HG02798 (cell line): ENCODE data around the gene ADK.
"Not testable (repeated sequence)": the region's sequence is repeated elsewhere in the genome, so short reads cannot be mapped to it uniquely, and the experiment has no call there.

ENCODE experiments used
- ATAC-seq: cut with Tn5 transposase; IDR thresholded peaks from one replicate; pipeline ENCODE4 v1.9.1; 2021; ENCODE audit warnings: mild to moderate bottlenecking; ENCODE audit not compliant: unreplicated experiment, poor library complexity

The ADK gene

GRCh38 chr10:74292871-74293427 lies 141.9 kb downstream of the ADK start:
- no peak for ATAC-seq

- ATAC-seq = no peak
Measured at GRCh38 chr10:74293686-74294371, 142.8 kb downstream of the ADK start.

- ATAC-seq = no peak
Measured at GRCh38 chr10:74297389-74298080, 146.5 kb downstream of the ADK start.

- ATAC-seq = not testable (repeated sequence)
Measured at GRCh38 chr10:74300074-74300621, 149.1 kb downstream of the ADK start.

GRCh38 chr10:74300666-74301065 lies 149.6 kb downstream of the ADK start:
- ATAC-seq = no peak

GRCh38 chr10:74305730-74306129 lies 154.7 kb downstream of the ADK start:
- no peak for ATAC-seq

GRCh38 chr10:74306227-74306982 lies 155.4 kb downstream of the ADK start:
- ATAC-seq = no peak

GRCh38 chr10:74307061-74307651 lies 156.1 kb downstream of the ADK start:
- ATAC-seq = peak; percentile 40

GRCh38 chr10:74310652-74311257 lies 159.7 kb downstream of the ADK start:
- ATAC-seq = no peak

- no peak for ATAC-seq
Measured at GRCh38 chr10:74314166-74314565, 163.1 kb downstream of the ADK start.

- no peak for ATAC-seq
Measured at GRCh38 chr10:74320026-74320425, 169.0 kb downstream of the ADK start.

GRCh38 chr10:74320717-74321116 lies 169.7 kb downstream of the ADK start:
- no peak for ATAC-seq

- ATAC-seq = no peak
Measured at GRCh38 chr10:74322141-74322540, 171.1 kb downstream of the ADK start.

GRCh38 chr10:74322565-74322964 lies 171.5 kb downstream of the ADK start:
- no peak for ATAC-seq

GRCh38 chr10:74328388-74328787 lies 177.4 kb downstream of the ADK start:
- no peak for ATAC-seq

- ATAC-seq = no peak
Measured at GRCh38 chr10:74329873-74330272, 178.9 kb downstream of the ADK start.

- no peak for ATAC-seq
Measured at GRCh38 chr10:74330646-74331045, 179.6 kb downstream of the ADK start.

GRCh38 chr10:74332398-74332797 lies 181.4 kb downstream of the ADK start:
- ATAC-seq = no peak

GRCh38 chr10:74333174-74333573 lies 182.2 kb downstream of the ADK start:
- no peak for ATAC-seq

- ATAC-seq = no peak
Measured at GRCh38 chr10:74334221-74334620, 183.2 kb downstream of the ADK start.
